ENCODE data around the gene LPCAT1. TPM values are rescaled to one million over a fixed set of nuclear protein-coding genes. Genes with fewer than 3 reads are reported as not detected.

LPCAT1 gene
- total RNA-seq, 1 experiment from 2014 or later: 75.0 TPM

- Histone ChIP-seq H3K36me3 (ENCODE audit: control insufficient read depth in 1 of 2, insufficient read depth in 2 of 2, low read length in 2 of 2) (no peaks in the 10 kb centered on the region), H2AFZ (ENCODE audit: low read depth, low read length, poor library complexity, severe bottlenecking) (no peak overlapping the region), H3K4me2 (ENCODE audit: low read length) (no peak overlapping the region), H3K9me3 (ENCODE audit: control insufficient read depth in 1 of 2, insufficient read depth in 1 of 2, low read depth in 1 of 2, low read length in 2 of 2) (peaks cover under 1 to 9% of the 10 kb centered on the region in 2 experiments; a peak in 2 of 4 replicates), H3K9ac (ENCODE audit: low read length) (no peak overlapping the region), H4K20me1 (ENCODE audit: insufficient read depth) (no peaks in the 10 kb centered on the region), H3K27me3 (ENCODE audit: insufficient read depth, low read length) (no peaks in the 10 kb centered on the region), H3K4me1 (ENCODE audit: control insufficient read depth in 1 of 2, insufficient read depth in 2 of 2, low read length in 2 of 2) (no peaks in the 10 kb centered on the region), H3K9me2 (ENCODE audit: insufficient read depth) (no peaks in the 10 kb centered on the region), H3K27ac (ENCODE audit: low read depth, low read length) (no peak overlapping the region), H3K79me2 (ENCODE audit: insufficient read depth, low read length) (no peaks in the 10 kb centered on the region), H3K4me3 (replicated peaks in 1 of 2; ENCODE audit: low read depth in 1 of 2, low read length in 2 of 2) (no peak overlapping the region)
- ChIA-PET POLR2A (no interaction called here), CTCF (no interaction called here), RAD21 (ENCODE audit: low non-redundant PET in 1 of 2, low total read pairs in 2 of 2, uncharacterized antibody in 2 of 2, unreplicated experiment in 2 of 2) (no interaction called here)
- DNase-seq (ENCODE audit: low read depth, low spot score) (no peak), ATAC-seq (no peak)
- BruUV-seq (replicated peaks): no TSS peak
- intact Hi-C loops (cut with micrococcal nuclease): no loop called here
- TF ChIP-seq ATF3 (IDR thresholded peaks at IDR 0.05) (no peak), YY1 (IDR thresholded peaks at IDR 0.05; ENCODE audit: extremely low read depth, insufficient replicate concordance, low read depth, low read length) (no peak), POLR2A (IDR thresholded peaks at IDR 0.05; ENCODE audit: borderline replicate concordance, extremely low read depth, insufficient read depth, insufficient read length) (no peak), ZNF274 (IDR thresholded peaks at IDR 0.05; ENCODE audit: low read depth, low read length) (no peak)
Observed at GRCh38 chr5:1447671-1448361, 75.9 kb downstream of the LPCAT1 start.

- no peak overlapping the region for H3K27ac ChIP-seq (ENCODE audit: low read depth, low read length)
- no peaks in the 10 kb centered on the region for H3K36me3 ChIP-seq (ENCODE audit: control insufficient read depth in 1 of 2, insufficient read depth in 2 of 2, low read length in 2 of 2)
- BruUV-seq (replicated peaks): no TSS peak
- H3K9me2 ChIP-seq (ENCODE audit: insufficient read depth): no peaks in the 10 kb centered on the region
- no peak overlapping the region for H3K4me2 ChIP-seq (ENCODE audit: low read length)
- ChIA-PET CTCF (no interaction called here), POLR2A (no interaction called here), RAD21 (ENCODE audit: low non-redundant PET in 1 of 2, low total read pairs in 2 of 2, uncharacterized antibody in 2 of 2, unreplicated experiment in 2 of 2) (no interaction called here)
- no peak overlapping the region for H3K9ac ChIP-seq (ENCODE audit: low read length)
- H3K4me3 ChIP-seq (replicated peaks in 1 of 2; ENCODE audit: low read depth in 1 of 2, low read length in 2 of 2): no peak overlapping the region
- no peak overlapping the region for H2AFZ ChIP-seq (ENCODE audit: low read depth, low read length, poor library complexity, severe bottlenecking)
- H4K20me1 ChIP-seq (ENCODE audit: insufficient read depth): no peaks in the 10 kb centered on the region
- H3K4me1 ChIP-seq (ENCODE audit: control insufficient read depth in 1 of 2, insufficient read depth in 2 of 2, low read length in 2 of 2): no peaks in the 10 kb centered on the region
- intact Hi-C loops (cut with micrococcal nuclease): no loop called here
- DNase-seq (ENCODE audit: low read depth, low spot score) (no peak), ATAC-seq (no peak; the same call in 1 of the 2 replicates)
- no peaks in the 10 kb centered on the region for H3K27me3 ChIP-seq (ENCODE audit: insufficient read depth, low read length)
- H3K79me2 ChIP-seq (ENCODE audit: insufficient read depth, low read length): no peaks in the 10 kb centered on the region
- H3K9me3 ChIP-seq (ENCODE audit: control insufficient read depth in 1 of 2, insufficient read depth in 1 of 2, low read depth in 1 of 2, low read length in 2 of 2): no peaks in the 10 kb centered on the region
- TF ChIP-seq SIN3A (IDR thresholded peaks at IDR 0.05; ENCODE audit: low read depth) (no peak), CBX3 (IDR thresholded peaks at IDR 0.05; ENCODE audit: low read depth) (no peak), ATF3 (IDR thresholded peaks at IDR 0.05) (no peak), EGR1 (IDR thresholded peaks at IDR 0.05; ENCODE audit: low read depth) (no peak), ZNF274 (IDR thresholded peaks at IDR 0.05; ENCODE audit: low read depth, low read length) (no peak), CEBPB (IDR thresholded peaks at IDR 0.05; ENCODE audit: low read depth) (no peak), EZH2phosphoT487 (IDR thresholded peaks at IDR 0.05; ENCODE audit: borderline replicate concordance) (no peak), FOSL1 (IDR thresholded peaks at IDR 0.05; ENCODE audit: low read depth) (no peak), MAX (IDR thresholded peaks at IDR 0.05) (no peak), ELF1 (IDR thresholded peaks at IDR 0.05; ENCODE audit: borderline replicate concordance, low read depth) (no peak), SP1 (IDR thresholded peaks at IDR 0.05; ENCODE audit: low read depth) (no peak), POLR2A (IDR thresholded peaks at IDR 0.05; ENCODE audit: borderline replicate concordance, extremely low read depth, insufficient read depth, insufficient read length) (no peak), JUND (IDR thresholded peaks at IDR 0.05) (no peak), YY1 (IDR thresholded peaks at IDR 0.05; ENCODE audit: extremely low read depth, insufficient replicate concordance, low read depth, low read length) (no peak), POLR2AphosphoS5 (IDR thresholded peaks at IDR 0.05; ENCODE audit: low read depth, low read length) (no peak), SRF (IDR thresholded peaks at IDR 0.05; ENCODE audit: low read depth) (no peak), ZFX (IDR thresholded peaks at IDR 0.05) (no peak), RAD21 (IDR thresholded peaks at IDR 0.05; ENCODE audit: low read depth) (no peak)
Observed at GRCh38 chr5:1446602-1447343, 77.0 kb downstream of the LPCAT1 start.

Data from HCT116 (cell line).